Osteocyte (in vitro differentiated cells): Measurements from ENCODE around the gene PDZD2. TPM values are rescaled to one million over a fixed set of nuclear protein-coding genes. Genes with fewer than 3 reads are reported as not detected.
A peak's percentile ranks its signal among the peaks of the same experiment; 100 is the strongest.

ENCODE experiments used
- DNase-seq: peaks from one replicate; pipeline ENCODE4 v3.0.0; 2021; ENCODE audit warnings: mixed read lengths; ENCODE audit not compliant: unreplicated experiment; ENCODE audit errors: extremely low spot score
- H3K27ac Mint-ChIP-seq: one replicate; pipeline ENCODE4 v1.8.0; 2021; ENCODE audit warnings: mild to moderate bottlenecking, mixed read lengths; ENCODE audit not compliant: unreplicated experiment
- H3K27me3 Mint-ChIP-seq: one replicate; pipeline ENCODE4 v1.8.0; 2021; ENCODE audit warnings: mixed read lengths; ENCODE audit not compliant: unreplicated experiment
- H3K36me3 Mint-ChIP-seq: one replicate; pipeline ENCODE4 v1.8.0; 2021; ENCODE audit warnings: mixed read lengths; ENCODE audit not compliant: unreplicated experiment
- H3K4me1 Mint-ChIP-seq: one replicate; pipeline ENCODE4 v1.8.0; 2021; ENCODE audit warnings: mixed read lengths; ENCODE audit not compliant: unreplicated experiment
- H3K4me3 Mint-ChIP-seq: one replicate; pipeline ENCODE4 v1.8.0; 2021; ENCODE audit warnings: mild to moderate bottlenecking, moderate library complexity, mixed read lengths; ENCODE audit not compliant: unreplicated experiment
- H3K9me3 Mint-ChIP-seq: one replicate; pipeline ENCODE4 v1.8.0; 2021; ENCODE audit warnings: mixed read lengths; ENCODE audit not compliant: unreplicated experiment
- CTCF ChIP-seq: fragments of 200-600 bp; sonication (generic); IDR thresholded peaks from 2 replicates; pipeline ENCODE4 v1.5.0; 2021; ENCODE audit warnings: antibody characterized with exemption, mild to moderate bottlenecking, moderate library complexity
- total RNA-seq: library from RNA; stranded (reverse); gene quantifications from 2 replicates; pipeline ENCODE4 v1.2.1, GENCODE V29; 2021

PDZD2 gene
- total RNA-seq, 1 donor from 2014 or later, result 2.3 TPM

GRCh38 chr5:32044939-32045338 lies 406.0 kb downstream of the PDZD2 start:
- Mint-ChIP-seq H3K4me1 (peaks cover 25% of the 10 kb centered on the region), H3K27me3 (no peaks in the 10 kb centered on the region), H3K27ac (peak overlapping the region; percentile 1), H3K9me3 (no peaks in the 10 kb centered on the region), H3K36me3 (no peaks in the 10 kb centered on the region), H3K4me3 (no peak overlapping the region)
- TF ChIP-seq CTCF, result no peak
- DNase-seq, result no peak

GRCh38 chr5:32047056-32047455 lies 408.1 kb downstream of the PDZD2 start:
- H3K27me3 Mint-ChIP-seq, result no peaks in the 10 kb centered on the region
- no peak overlapping the region for H3K27ac Mint-ChIP-seq
- H3K4me3 Mint-ChIP-seq, result no peak overlapping the region
- no peaks in the 10 kb centered on the region for H3K36me3 Mint-ChIP-seq
- peaks cover 29% of the 10 kb centered on the region for H3K4me1 Mint-ChIP-seq
- TF ChIP-seq CTCF, result no peak
- DNase-seq, result no peak
- H3K9me3 Mint-ChIP-seq, result no peaks in the 10 kb centered on the region

- peaks cover 3% of the 10 kb centered on the region for H3K4me1 Mint-ChIP-seq
- DNase-seq, result no peak
- no peak for TF ChIP-seq CTCF
- no peaks in the 10 kb centered on the region for H3K27me3 Mint-ChIP-seq
- no peak overlapping the region for H3K27ac Mint-ChIP-seq
- H3K4me3 Mint-ChIP-seq, result no peak overlapping the region
- no peaks in the 10 kb centered on the region for H3K36me3 Mint-ChIP-seq
- H3K9me3 Mint-ChIP-seq, result no peaks in the 10 kb centered on the region
Observed at GRCh38 chr5:32051796-32052195, 412.9 kb downstream of the PDZD2 start.

GRCh38 chr5:32055891-32056866 lies 417.2 kb downstream of the PDZD2 start:
- Mint-ChIP-seq H3K9me3 (no peaks in the 10 kb centered on the region), H3K27ac (no peak overlapping the region), H3K36me3 (peaks cover 3% of the 10 kb centered on the region), H3K4me3 (no peak overlapping the region), H3K4me1 (peaks cover 7% of the 10 kb centered on the region), H3K27me3 (no peaks in the 10 kb centered on the region)
- TF ChIP-seq CTCF, result no peak
- DNase-seq, result no peak
